ENCODE measurements around the gene EPAS1.

GRCh38 chr2:46387886-46388515 lies 90.8 kb downstream of the EPAS1 start:
- TF ChIP-seq, protein P1, sequence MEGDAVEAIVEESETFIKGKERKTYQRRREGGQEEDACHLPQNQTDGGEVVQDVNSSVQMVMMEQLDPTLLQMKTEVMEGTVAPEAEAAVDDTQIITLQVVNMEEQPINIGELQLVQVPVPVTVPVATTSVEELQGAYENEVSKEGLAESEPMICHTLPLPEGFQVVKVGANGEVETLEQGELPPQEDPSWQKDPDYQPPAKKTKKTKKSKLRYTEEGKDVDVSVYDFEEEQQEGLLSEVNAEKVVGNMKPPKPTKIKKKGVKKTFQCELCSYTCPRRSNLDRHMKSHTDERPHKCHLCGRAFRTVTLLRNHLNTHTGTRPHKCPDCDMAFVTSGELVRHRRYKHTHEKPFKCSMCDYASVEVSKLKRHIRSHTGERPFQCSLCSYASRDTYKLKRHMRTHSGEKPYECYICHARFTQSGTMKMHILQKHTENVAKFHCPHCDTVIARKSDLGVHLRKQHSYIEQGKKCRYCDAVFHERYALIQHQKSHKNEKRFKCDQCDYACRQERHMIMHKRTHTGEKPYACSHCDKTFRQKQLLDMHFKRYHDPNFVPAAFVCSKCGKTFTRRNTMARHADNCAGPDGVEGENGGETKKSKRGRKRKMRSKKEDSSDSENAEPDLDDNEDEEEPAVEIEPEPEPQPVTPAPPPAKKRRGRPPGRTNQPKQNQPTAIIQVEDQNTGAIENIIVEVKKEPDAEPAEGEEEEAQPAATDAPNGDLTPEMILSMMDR (conservative IDR thresholded peaks at IDR 0.05; ENCODE audit: low read depth, low read length): no peak
- TF ChIP-seq EZH2 (IDR thresholded peaks at IDR 0.05; ENCODE audit: low read length, unreplicated experiment): no peak
